Hepatocyte (in vitro differentiated cells): ENCODE measurements around the gene DLX4. TPM values are rescaled to one million over a fixed set of nuclear protein-coding genes. Genes with fewer than 3 reads are reported as not detected.

Source experiments
- DNase-seq: peaks from one replicate; pipeline ENCODE4 v3.0.0-alpha.2; 2016; ENCODE audit warnings: low spot score
- H2AFZ ChIP-seq: fragments of 200-600 bp; sonication (generic); 2 replicates; pipeline ENCODE4 v1.6.0; 2016; ENCODE audit warnings: antibody characterized with exemption, mild to moderate bottlenecking
- H3K27ac ChIP-seq: fragments of 200-600 bp; sonication (generic); 2 replicates; pipeline ENCODE4 v1.5.1; 2016; ENCODE audit warnings: mild to moderate bottlenecking
- H3K27me3 ChIP-seq: fragments of 200-600 bp; sonication (generic); 2 replicates; pipeline ENCODE4 v1.6.1; 2016
- H3K36me3 ChIP-seq: fragments of 200-600 bp; sonication (generic); replicated peaks from 2 replicates; pipeline ENCODE4 v1.5.1; 2016; ENCODE audit warnings: low read depth; ENCODE audit not compliant: insufficient read depth
- H3K4me1 ChIP-seq: fragments of 200-600 bp; sonication (generic); 2 replicates; pipeline ENCODE4 v1.5.1; 2016; ENCODE audit warnings: mild to moderate bottlenecking, moderate library complexity; ENCODE audit not compliant: insufficient read depth
- H3K4me2 ChIP-seq: fragments of 200-600 bp; sonication (generic); 2 replicates; pipeline ENCODE4 v1.6.0; 2016
- H3K4me3 ChIP-seq: fragments of 200-600 bp; sonication (generic); 2 replicates; pipeline ENCODE4 v1.5.1; 2016; ENCODE audit warnings: mild to moderate bottlenecking
- H3K79me2 ChIP-seq: fragments of 200-600 bp; sonication (generic); 2 replicates; pipeline ENCODE4 v1.6.0; 2017; ENCODE audit warnings: mild to moderate bottlenecking
- H3K9me2 ChIP-seq: fragments of 200-600 bp; sonication (generic); replicated peaks from 2 replicates; pipeline ENCODE4 v1.6.0; 2017; ENCODE audit warnings: mild to moderate bottlenecking; ENCODE audit not compliant: insufficient read depth
- H3K9me3 ChIP-seq: fragments of 200-600 bp; sonication (generic); 2 replicates; pipeline ENCODE4 v1.5.1; 2016; ENCODE audit warnings: low read depth, mild to moderate bottlenecking
- H4K20me1 ChIP-seq: fragments of 200-600 bp; sonication (generic); 2 replicates; pipeline ENCODE4 v1.6.0; 2016; ENCODE audit warnings: mild to moderate bottlenecking; ENCODE audit not compliant: insufficient read depth, poor library complexity, severe bottlenecking
- CTCF ChIP-seq: fragments of 200-600 bp; sonication (generic); IDR thresholded peaks from 2 replicates; pipeline ENCODE4 v1.5.1; 2016; ENCODE audit warnings: antibody characterized with exemption, mild to moderate bottlenecking; ENCODE audit not compliant: poor library complexity
- EZH2 ChIP-seq: fragments of 200-600 bp; sonication (generic); IDR thresholded peaks from 2 replicates; pipeline ENCODE4 v1.6.1; 2016; ENCODE audit warnings: antibody characterized with exemption, mild to moderate bottlenecking, borderline replicate concordance
- EZH2phosphoT487 ChIP-seq: fragments of 200-600 bp; sonication (generic); IDR thresholded peaks from one replicate; pipeline ENCODE4 v1.6.1; 2018; ENCODE audit warnings: antibody characterized with exemption, mild to moderate bottlenecking, low read depth, moderate library complexity; ENCODE audit not compliant: unreplicated experiment, severe bottlenecking
- WGBS: methylation state at CpG from one replicate; pipeline ENCODE4 v1.1.6; 2016; ENCODE audit warnings: low lambda C conversion rate; ENCODE audit errors: missing lambda C conversion rate; 5-methylcytosine and 5-hydroxymethylcytosine counted together
- polyA plus RNA-seq: library from polyadenylated mRNA; unstranded; fragments of >200 nt; fragmentation: Nextera tagmentation; extraction: Ambion mirVana; gene quantifications from 2 replicates; pipeline ENCODE4 v1.2.1, GENCODE V29; 2016
- total RNA-seq: library from RNA; depleted of rRNA; stranded (reverse); fragments of >200 nt; gene quantifications from 2 replicates; pipeline ENCODE4 v1.2.3, GENCODE V29; 2014

DLX4 gene
- total and polyA plus RNA-seq, 2 experiments from 2014 or later: 0.17 to 1.4 TPM

- Histone ChIP-seq H3K9me3 (no peaks in the 10 kb centered on the region), H3K4me2 (no peak overlapping the region), H3K27ac (no peak overlapping the region), H3K36me3 (no peaks in the 10 kb centered on the region), H3K9me2 (no peaks in the 10 kb centered on the region), H3K79me2 (no peaks in the 10 kb centered on the region), H3K27me3 (no peaks in the 10 kb centered on the region), H2AFZ (no peak overlapping the region), H3K4me3 (no peak overlapping the region), H3K4me1 (no peaks in the 10 kb centered on the region), H4K20me1 (no peaks in the 10 kb centered on the region)
- 73% methylated on average over 16 of the region's 16 CpGs for WGBS
- TF ChIP-seq CTCF (no peak), EZH2phosphoT487 (no peak), EZH2 (no peak)
- DNase-seq: no peak
These were observed 37.4 kb upstream of the DLX4 start for GRCh38 chr17:49931416-49932137.

GRCh38 chr17:49932138-49932723 lies 36.8 kb upstream of the DLX4 start:
- Histone ChIP-seq H3K27ac (no peak overlapping the region), H3K36me3 (no peaks in the 10 kb centered on the region), H3K4me2 (no peak overlapping the region), H3K9me2 (no peaks in the 10 kb centered on the region), H3K27me3 (no peaks in the 10 kb centered on the region), H4K20me1 (no peaks in the 10 kb centered on the region), H3K9me3 (no peaks in the 10 kb centered on the region), H2AFZ (no peak overlapping the region), H3K79me2 (no peaks in the 10 kb centered on the region), H3K4me1 (no peaks in the 10 kb centered on the region), H3K4me3 (no peak overlapping the region)
- no peak for DNase-seq
- TF ChIP-seq CTCF (no peak), EZH2phosphoT487 (no peak), EZH2 (no peak)
- WGBS: 75% methylated on average over 12 of the region's 17 CpGs

GRCh38 chr17:49932901-49933300 lies 36.1 kb upstream of the DLX4 start:
- WGBS: 80% methylated on average over 6 of the region's 6 CpGs
- Histone ChIP-seq H3K79me2 (no peaks in the 10 kb centered on the region), H3K27ac (no peak overlapping the region), H4K20me1 (no peaks in the 10 kb centered on the region), H3K9me3 (no peaks in the 10 kb centered on the region), H3K4me3 (no peak overlapping the region), H3K4me2 (no peak overlapping the region), H2AFZ (no peak overlapping the region), H3K36me3 (no peaks in the 10 kb centered on the region), H3K27me3 (no peaks in the 10 kb centered on the region), H3K9me2 (no peaks in the 10 kb centered on the region), H3K4me1 (no peaks in the 10 kb centered on the region)
- DNase-seq: no peak
- no peak for TF ChIP-seq EZH2
- no peak for TF ChIP-seq EZH2phosphoT487
- TF ChIP-seq CTCF: no peak
